HepG2 (cell line): ENCODE results near the gene AKAP8L. TPM values are rescaled to one million over a fixed set of nuclear protein-coding genes. Genes with fewer than 3 reads are reported as not detected.

Experiments
- ATAC-seq: fragments of 200-7000 bp; cut with Tn5 transposase; 3 replicates; pipeline ENCODE4 v1.9.1; 2020; ENCODE audit warnings: mild to moderate bottlenecking, moderate library complexity
- BruUV-seq: library from RNA; stranded (reverse); fragments of 400-500 nt; replicated peaks from 2 replicates; lab custom pipeline; 2021; lab: Mats Ljungman, UMichigan
- CTCF ChIA-PET: fragments of 300-600 bp; formaldehyde crosslinking; extraction: SDS; loops from one replicate; lab custom pipeline; 2021; ENCODE audit warnings: low total read pairs, inconsistent platforms, low intra/inter-chr PET ratio; lab: Yijun Ruan, JAX
- POLR2A ChIA-PET: fragments of 350-600 bp; sonication (Branson Sonifier 250); formaldehyde crosslinking; loops from one replicate; lab custom pipeline; 2020; ENCODE audit warnings: antibody characterized with exemption, inconsistent platforms; lab: Yijun Ruan, JAX
- DNase-seq: peaks from one replicate; pipeline ENCODE4 v3.0.0-alpha.2; 2015; ENCODE audit warnings: low spot score
- FAIRE-seq: peaks from 3 replicates; lab custom pipeline; 2011; peaks lifted over from hg19 to GRCh38; lab: Jason Lieb, UNC
- H2AFZ ChIP-seq: one replicate; pipeline ENCODE4 v1.6.1; 2011; ENCODE audit warnings: low read length, inconsistent platforms
- H3K27ac ChIP-seq: fragments of 300-600 bp; 3 replicates; pipeline ENCODE4 v1.8.0; 2011; ENCODE audit warnings: mixed run types, mild to moderate bottlenecking, mixed read lengths, low read length, inconsistent platforms; ENCODE audit not compliant: insufficient read depth; ENCODE audit errors: extremely low read length
- H3K27me3 ChIP-seq, 2 experiments: fragments of 200-600 bp in 1 of 2; 2 replicates in 1 of 2; 3 replicates in 1 of 2; pipeline versions ENCODE4 v1.6.0 to v1.8.0; 2011; ENCODE audit warnings: low read length in 2 of 2, mild to moderate bottlenecking in 2 of 2, moderate library complexity in 2 of 2, inconsistent platforms in 1 of 2; ENCODE audit not compliant: insufficient read depth in 2 of 2, control insufficient read depth in 1 of 2
- H3K36me3 ChIP-seq, 2 experiments: fragments of 200-600 bp in 1 of 2; replicated peaks in 1 of 2; 2 replicates in 1 of 2; 3 replicates in 1 of 2; pipeline versions ENCODE4 v1.5.1 to v1.8.0; 2011; ENCODE audit warnings: low read length in 2 of 2, inconsistent platforms in 1 of 2; ENCODE audit not compliant: insufficient read depth in 2 of 2, control insufficient read depth in 1 of 2
- H3K4me1 ChIP-seq: 2 replicates; pipeline ENCODE4 v1.5.1; 2012; ENCODE audit warnings: low read length, inconsistent platforms; ENCODE audit not compliant: insufficient read depth
- H3K4me2 ChIP-seq: 2 replicates; pipeline ENCODE4 v1.6.0; 2011; ENCODE audit warnings: low read depth, low read length, inconsistent platforms
- H3K4me3 ChIP-seq, 3 experiments: fragments of 200-600 bp in 1 of 3; sonication (generic), shearing (Covaris generic) in 1 of 3; replicated peaks in 1 of 3; 2 replicates each; pipeline ENCODE4 v1.5.1; 2011 to 2016; ENCODE audit warnings: low read length in 3 of 3, inconsistent platforms in 2 of 3, low read depth in 2 of 3, mild to moderate bottlenecking in 2 of 3, control low read depth in 1 of 3, mixed read lengths in 1 of 3; ENCODE audit not compliant: insufficient read depth in 1 of 3
- H3K79me2 ChIP-seq: one replicate; pipeline ENCODE4 v1.6.1; 2011; ENCODE audit warnings: low read length, inconsistent platforms; ENCODE audit not compliant: insufficient read depth
- H3K9ac ChIP-seq: 2 replicates; pipeline ENCODE4 v1.6.0; 2011; ENCODE audit warnings: mild to moderate bottlenecking, low read depth, low read length, inconsistent platforms; ENCODE audit not compliant: insufficient read depth
- H3K9me3 ChIP-seq: 2 replicates; pipeline ENCODE4 v1.5.1; 2012; ENCODE audit warnings: mild to moderate bottlenecking, low read length
- H4K20me1 ChIP-seq: 2 replicates; pipeline ENCODE4 v1.6.0; 2011; ENCODE audit warnings: inconsistent platforms, mild to moderate bottlenecking, low read length, moderate library complexity; ENCODE audit not compliant: insufficient read depth
- ELF4 ChIP-seq: sonication (generic); formaldehyde crosslinking; IDR thresholded peaks from 2 replicates; pipeline ENCODE4 v1.5.0; 2020; ENCODE audit warnings: missing genetic modification reagents, mild to moderate bottlenecking, moderate library complexity, borderline replicate concordance
- FOXC1 ChIP-seq: sonication (generic); formaldehyde crosslinking; IDR thresholded peaks from 2 replicates; pipeline ENCODE4 v1.8.0; 2022; ENCODE audit warnings: mild to moderate bottlenecking, missing genetic modification reagents, borderline replicate concordance
- NFE2L1 ChIP-seq: sonication (generic); formaldehyde crosslinking; IDR thresholded peaks from 2 replicates; pipeline ENCODE4 v1.4.0; 2020; ENCODE audit warnings: missing genetic modification reagents, mild to moderate bottlenecking, borderline replicate concordance
- ZNF773 ChIP-seq: sonication (generic); formaldehyde crosslinking; IDR thresholded peaks from 2 replicates; pipeline ENCODE4 v1.4.0; 2020; ENCODE audit warnings: missing genetic modification reagents, borderline replicate concordance
- ZNF792 ChIP-seq: IDR thresholded peaks from 2 replicates; pipeline ENCODE4 v1.6.1; 2016
- ZNF850 ChIP-seq: sonication (generic); formaldehyde crosslinking; conservative IDR thresholded peaks from 2 replicates; pipeline ENCODE4 v1.9.0; 2021; ENCODE audit warnings: mild to moderate bottlenecking, missing genetic modification reagents
- WGBS: methylation state at CpG from one replicate; pipeline ENCODE4 v1.1.6; 2017; ENCODE audit warnings: low lambda C conversion rate; 5-methylcytosine and 5-hydroxymethylcytosine counted together
- in situ Hi-C: cut with HindIII; loops from 2 replicates; pipeline ENCODE4 v1.10.0; 2017; ENCODE audit warnings: low pct_unique_long_range_greater_than_20kb; ENCODE audit not compliant: extremely low pct_ligation_motif_present
- intact Hi-C: fragments of 100-400 bp; cut with micrococcal nuclease; formaldehyde crosslinking; loops from one replicate; pipeline ENCODE4 v1.10.0; 2022; ENCODE audit not compliant: unreplicated experiment
- polyA plus RNA-seq, 8 experiments: library from polyadenylated mRNA; depleted of rRNA in 3 of 8; stranded (reverse) in 7 of 8; unstranded in 1 of 8; fragments of >200 nt; fragmentation: Illumina TruSeq in 4 of 8; extraction: Trizol in 4 of 8; gene quantifications; 2 replicates each; pipeline versions ENCODE4 v1.2.1 to v1.2.3, GENCODE V29; 2011 to 2016; ENCODE audit warnings: low read depth in 4 of 8, missing spikeins in 1 of 8, mixed read lengths in 1 of 8; ENCODE audit not compliant: insufficient read depth in 1 of 8
- total RNA-seq, 5 experiments: library from RNA; depleted of rRNA; stranded (reverse); fragments of >200 nt; fragmentation: Illumina TruSeq; extraction: Trizol; gene quantifications; 2 replicates each; pipeline ENCODE4 v1.2.3, GENCODE V29; 2016; ENCODE audit warnings: low read depth in 1 of 5
- TF ChIP-seq, protein P1 (sequence below): sonication (generic); formaldehyde crosslinking; IDR thresholded peaks from 2 replicates; pipeline ENCODE4 v1.4.0; 2020; ENCODE audit warnings: mild to moderate bottlenecking, missing genetic modification reagents
- TF ChIP-seq, protein P2 (sequence below): sonication (generic); formaldehyde crosslinking; IDR thresholded peaks from 2 replicates; pipeline ENCODE4 v1.9.0; 2021; ENCODE audit warnings: missing genetic modification reagents, mild to moderate bottlenecking, borderline replicate concordance
- TF ChIP-seq, protein P3 (sequence below): sonication (generic); formaldehyde crosslinking; IDR thresholded peaks from 2 replicates; pipeline ENCODE4 v1.4.0; 2020; ENCODE audit warnings: missing genetic modification reagents

Gene AKAP8L
- total and polyA plus RNA-seq, 2 of the 13 experiments (the other 11 are each of a cell fraction or from before 2014, with no cell fraction given): 48.2 to 49.6 TPM

DNA sequence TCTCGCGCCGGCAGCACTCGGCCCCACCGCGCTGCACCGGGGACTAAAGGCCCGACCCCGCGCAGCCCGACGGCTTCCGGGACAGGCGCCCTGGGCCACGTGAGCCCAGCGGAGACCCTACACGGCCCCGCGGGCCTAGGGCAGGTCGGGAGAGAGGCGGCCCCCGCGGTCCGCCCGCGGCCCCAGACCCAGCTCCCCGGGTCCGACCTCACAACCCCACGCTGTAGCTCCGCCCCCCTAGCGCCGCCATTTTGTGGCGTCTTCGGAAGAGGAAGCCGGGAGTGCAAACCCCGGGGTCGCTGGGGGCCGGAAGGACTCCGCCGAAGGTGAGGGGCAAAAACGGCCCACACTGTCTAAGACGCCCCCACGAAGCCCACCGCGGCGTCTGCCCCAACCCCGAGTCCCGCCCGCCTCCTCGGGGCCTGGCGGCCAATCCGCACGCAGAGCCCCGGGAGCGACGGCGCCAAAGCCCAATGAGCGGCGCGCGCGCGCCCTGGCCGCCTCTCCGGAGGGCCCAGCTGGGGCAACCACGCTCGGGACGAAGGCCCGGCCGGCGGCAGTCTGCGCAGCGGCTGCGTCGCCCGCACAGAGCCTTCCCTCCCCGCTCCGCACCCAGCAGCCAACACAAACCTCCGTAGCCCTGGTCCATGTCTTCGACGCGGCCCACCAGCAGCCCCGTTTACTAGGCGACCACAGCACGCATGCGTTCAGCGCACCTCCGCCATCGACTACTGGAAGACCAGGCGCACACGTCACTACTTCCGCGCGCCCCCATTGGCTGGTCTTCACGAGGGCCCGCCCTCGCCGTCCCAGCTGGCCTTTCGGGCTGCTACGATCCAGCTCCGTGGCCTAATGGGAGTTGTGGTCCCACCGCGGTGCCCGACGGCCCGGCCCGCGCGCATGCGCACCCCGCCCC lies 39.4 kb downstream of the AKAP8L start, which contains the start of gene AKAP8:
TSS of gene AKAP8 (minus strand) at position 705 of the 916 bp plus-strand sequence. CDS start at position 649, 56 bp downstream.
- FAIRE-seq (no peak), ATAC-seq (peak; percentile 88), DNase-seq (peak; percentile 96)
- Histone ChIP-seq H3K9ac (peak within 1 kb of the TSS; percentile 99), H3K27me3 (no peaks in the 10 kb centered on the region; a peak in 1 of 5 replicates), H3K27ac (peak within 1 kb of the TSS; percentile 95), H3K4me1 (peaks cover 48% of the 10 kb centered on the region), H4K20me1 (peaks cover 35% of the 10 kb centered on the region), H2AFZ (no peak within 1 kb of the TSS), H3K4me2 (peak within 1 kb of the TSS; percentile 98), H3K9me3 (no peaks in the 10 kb centered on the region), H3K36me3 (peaks cover 0 to 27% of the 10 kb centered on the region in 2 experiments; a peak in 2 of 5 replicates), H3K4me3 (peak within 1 kb of the TSS; percentile 84 to 98 (median 91)), H3K79me2 (peaks cover 47% of the 10 kb centered on the region)
- 3% methylated on average over 25 of the region's 111 CpGs for WGBS
- ChIA-PET POLR2A (interaction anchor here (0.6 to 3.6 kb wide), 22 partner anchors 11 to 176 kb away, joined by 3 to 67 read pairs (median 6); partner anchors contain the start of genes AKAP8L and BRD4), CTCF (no interaction called here)
- intact Hi-C loops: loop anchor here (5.0 to 10.0 kb wide), 3 partner anchors 33 to 95 kb away; no protein-coding TSS in a partner anchor
- in situ Hi-C loops: no loop called here
- TSS peak; percentile 62 for BruUV-seq
- TF ChIP-seq, protein P1, sequence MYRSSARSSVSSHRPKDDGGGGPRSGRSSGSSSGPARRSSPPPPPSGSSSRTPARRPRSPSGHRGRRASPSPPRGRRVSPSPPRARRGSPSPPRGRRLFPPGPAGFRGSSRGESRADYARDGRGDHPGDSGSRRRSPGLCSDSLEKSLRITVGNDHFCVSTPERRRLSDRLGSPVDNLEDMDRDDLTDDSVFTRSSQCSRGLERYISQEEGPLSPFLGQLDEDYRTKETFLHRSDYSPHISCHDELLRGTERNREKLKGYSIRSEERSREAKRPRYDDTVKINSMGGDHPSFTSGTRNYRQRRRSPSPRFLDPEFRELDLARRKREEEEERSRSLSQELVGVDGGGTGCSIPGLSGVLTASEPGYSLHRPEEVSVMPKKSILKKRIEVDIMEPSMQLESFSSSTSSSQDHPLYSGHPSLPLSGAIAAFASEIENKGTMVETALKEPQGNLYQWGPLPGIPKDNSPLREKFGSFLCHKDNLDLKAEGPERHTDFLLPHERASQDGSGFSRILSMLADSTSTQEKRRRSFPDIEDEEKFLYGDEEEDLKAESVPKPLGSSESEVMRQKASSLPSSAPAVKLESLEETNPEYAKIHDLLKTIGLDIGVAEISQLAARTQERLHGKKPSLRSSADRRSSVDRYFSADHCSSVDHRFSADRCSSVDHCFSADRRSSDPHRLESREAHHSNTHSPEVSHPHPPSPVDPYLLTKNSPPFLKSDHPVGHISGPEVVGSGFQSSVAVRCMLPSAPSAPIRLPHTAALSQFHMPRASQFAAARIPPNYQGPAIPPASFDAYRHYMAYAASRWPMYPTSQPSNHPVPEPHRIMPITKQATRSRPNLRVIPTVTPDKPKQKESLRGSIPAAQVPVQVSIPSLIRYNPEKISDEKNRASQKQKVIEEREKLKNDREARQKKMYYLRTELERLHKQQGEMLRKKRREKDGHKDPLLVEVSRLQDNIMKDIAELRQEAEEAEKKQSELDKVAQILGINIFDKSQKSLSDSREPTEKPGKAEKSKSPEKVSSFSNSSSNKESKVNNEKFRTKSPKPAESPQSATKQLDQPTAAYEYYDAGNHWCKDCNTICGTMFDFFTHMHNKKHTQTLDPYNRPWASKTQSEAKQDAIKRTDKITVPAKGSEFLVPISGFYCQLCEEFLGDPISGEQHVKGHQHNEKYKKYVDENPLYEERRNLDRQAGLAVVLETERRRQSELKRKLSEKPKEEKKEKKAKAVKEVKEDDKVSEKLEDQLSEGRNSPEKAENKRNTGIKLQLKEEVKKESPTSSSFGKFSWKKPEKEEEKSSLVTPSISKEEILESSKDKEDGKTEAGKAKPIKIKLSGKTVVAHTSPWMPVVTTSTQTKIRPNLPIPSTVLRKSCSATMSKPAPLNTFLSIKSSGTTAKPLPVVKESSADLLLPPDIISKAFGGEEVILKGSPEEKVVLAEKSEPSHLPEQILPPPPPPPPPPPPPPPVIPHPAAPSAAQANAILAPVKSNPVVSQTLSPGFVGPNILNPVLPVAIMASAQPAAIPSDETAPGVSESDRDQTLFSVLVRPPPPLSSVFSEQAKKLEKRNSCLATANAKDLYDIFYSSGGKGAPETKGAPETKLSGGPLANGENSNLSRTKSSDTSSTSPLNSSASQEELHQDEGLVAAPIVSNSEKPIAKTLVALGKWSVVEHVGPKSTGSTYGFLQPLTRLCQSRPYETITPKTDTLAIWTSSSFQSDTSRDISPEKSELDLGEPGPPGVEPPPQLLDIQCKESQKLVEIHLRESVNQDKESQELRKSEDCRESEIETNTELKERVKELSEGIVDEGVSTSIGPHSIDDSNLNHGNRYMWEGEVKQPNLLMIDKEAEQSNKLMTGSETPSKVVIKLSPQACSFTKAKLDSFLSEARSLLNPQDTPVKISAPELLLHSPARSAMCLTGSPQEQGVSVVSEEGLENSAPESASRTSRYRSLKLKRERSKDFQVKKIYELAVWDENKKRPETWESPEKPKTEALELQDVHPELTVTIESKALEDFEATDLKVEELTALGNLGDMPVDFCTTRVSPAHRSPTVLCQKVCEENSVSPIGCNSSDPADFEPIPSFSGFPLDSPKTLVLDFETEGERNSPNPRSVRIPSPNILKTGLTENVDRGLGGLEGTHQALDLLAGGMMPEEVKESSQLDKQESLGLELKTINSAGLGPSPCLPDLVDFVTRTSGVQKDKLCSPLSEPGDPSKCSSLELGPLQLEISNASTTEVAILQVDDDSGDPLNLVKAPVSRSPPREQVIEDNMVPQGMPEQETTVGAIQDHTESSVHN (CRISPR knock-in tag): peak; percentile 100
- no peak for TF ChIP-seq ZNF850 (CRISPR knock-in tag)
- TF ChIP-seq, protein P2, sequence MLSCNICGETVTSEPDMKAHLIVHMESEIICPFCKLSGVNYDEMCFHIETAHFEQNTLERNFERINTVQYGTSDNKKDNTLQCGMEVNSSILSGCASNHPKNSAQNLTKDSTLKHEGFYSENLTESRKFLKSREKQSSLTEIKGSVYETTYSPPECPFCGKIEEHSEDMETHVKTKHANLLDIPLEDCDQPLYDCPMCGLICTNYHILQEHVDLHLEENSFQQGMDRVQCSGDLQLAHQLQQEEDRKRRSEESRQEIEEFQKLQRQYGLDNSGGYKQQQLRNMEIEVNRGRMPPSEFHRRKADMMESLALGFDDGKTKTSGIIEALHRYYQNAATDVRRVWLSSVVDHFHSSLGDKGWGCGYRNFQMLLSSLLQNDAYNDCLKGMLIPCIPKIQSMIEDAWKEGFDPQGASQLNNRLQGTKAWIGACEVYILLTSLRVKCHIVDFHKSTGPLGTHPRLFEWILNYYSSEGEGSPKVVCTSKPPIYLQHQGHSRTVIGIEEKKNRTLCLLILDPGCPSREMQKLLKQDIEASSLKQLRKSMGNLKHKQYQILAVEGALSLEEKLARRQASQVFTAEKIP (CRISPR knock-in tag): no peak
- TF ChIP-seq NFE2L1: no peak
- peak; percentile 19; the same call in 1 of the 2 replicates for TF ChIP-seq ZNF792
- no peak for TF ChIP-seq ZNF773 (CRISPR knock-in tag)
- TF ChIP-seq ELF4: no peak; the same call in 1 of the 2 replicates
- TF ChIP-seq, protein P3, sequence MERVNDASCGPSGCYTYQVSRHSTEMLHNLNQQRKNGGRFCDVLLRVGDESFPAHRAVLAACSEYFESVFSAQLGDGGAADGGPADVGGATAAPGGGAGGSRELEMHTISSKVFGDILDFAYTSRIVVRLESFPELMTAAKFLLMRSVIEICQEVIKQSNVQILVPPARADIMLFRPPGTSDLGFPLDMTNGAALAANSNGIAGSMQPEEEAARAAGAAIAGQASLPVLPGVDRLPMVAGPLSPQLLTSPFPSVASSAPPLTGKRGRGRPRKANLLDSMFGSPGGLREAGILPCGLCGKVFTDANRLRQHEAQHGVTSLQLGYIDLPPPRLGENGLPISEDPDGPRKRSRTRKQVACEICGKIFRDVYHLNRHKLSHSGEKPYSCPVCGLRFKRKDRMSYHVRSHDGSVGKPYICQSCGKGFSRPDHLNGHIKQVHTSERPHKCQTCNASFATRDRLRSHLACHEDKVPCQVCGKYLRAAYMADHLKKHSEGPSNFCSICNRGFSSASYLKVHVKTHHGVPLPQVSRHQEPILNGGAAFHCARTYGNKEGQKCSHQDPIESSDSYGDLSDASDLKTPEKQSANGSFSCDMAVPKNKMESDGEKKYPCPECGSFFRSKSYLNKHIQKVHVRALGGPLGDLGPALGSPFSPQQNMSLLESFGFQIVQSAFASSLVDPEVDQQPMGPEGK (CRISPR knock-in tag): peak; percentile 61
- TF ChIP-seq FOXC1 (CRISPR knock-in tag): peak; percentile 93
